GM21390 (cell line): ENCODE data around the gene PDZRN4.
"Not testable (repeated sequence)": the region's sequence is repeated elsewhere in the genome, so short reads cannot be mapped to it uniquely, and the experiment has no call there.

ENCODE experiments used
- ATAC-seq: cut with Tn5 transposase; IDR thresholded peaks from one replicate; pipeline ENCODE4 v1.9.1; 2021; ENCODE audit not compliant: unreplicated experiment

Gene PDZRN4

DNA sequence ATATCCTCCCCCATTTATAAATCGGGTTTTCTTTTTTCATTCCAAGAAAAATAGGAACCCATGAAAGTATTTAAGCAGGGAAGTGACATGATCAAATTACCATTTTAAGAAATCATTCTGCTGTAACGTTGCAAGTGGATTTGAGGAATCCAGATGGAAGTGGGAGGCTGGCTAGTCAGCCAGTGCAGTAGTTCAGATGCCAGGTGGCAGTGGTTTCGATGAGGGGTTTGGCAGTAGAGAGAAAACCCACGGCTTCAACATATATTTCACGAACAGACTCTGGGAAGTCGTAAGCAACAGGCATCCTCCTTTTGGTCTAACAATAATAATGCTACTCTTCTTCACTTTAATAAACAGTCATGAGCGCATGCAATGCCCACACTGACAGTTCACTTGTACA, 25.0 kb downstream of the PDZRN4 start:
- ATAC-seq = no peak

GRCh38 chr12:41213648-41214047, 25.5 kb downstream of the PDZRN4 start:
- no peak for ATAC-seq

- ATAC-seq = no peak
Measured at GRCh38 chr12:41217727-41218126, 29.6 kb downstream of the PDZRN4 start.

- ATAC-seq = no peak
Measured at GRCh38 chr12:41220931-41221330, 32.8 kb downstream of the PDZRN4 start.

DNA sequence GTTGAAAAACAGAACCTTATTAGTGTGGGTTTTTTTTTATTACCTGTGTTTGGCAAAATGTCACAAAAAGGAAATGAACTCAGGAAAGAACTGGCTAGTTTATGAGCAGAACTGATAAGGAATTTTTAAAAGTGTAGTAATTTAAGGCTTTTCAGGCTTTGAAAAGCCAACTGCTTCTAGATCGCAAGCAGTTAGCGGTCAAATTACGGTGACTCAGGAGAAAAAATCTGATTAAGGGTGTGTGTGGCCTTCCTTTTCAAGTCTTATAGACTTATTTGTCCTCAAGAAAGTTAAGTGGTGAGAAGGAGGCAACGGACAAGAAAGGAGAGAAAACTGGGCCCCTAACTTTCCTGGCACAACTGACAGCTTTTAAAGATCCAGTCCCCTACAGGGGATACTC, 33.4 kb downstream of the PDZRN4 start:
- no peak for ATAC-seq

DNA sequence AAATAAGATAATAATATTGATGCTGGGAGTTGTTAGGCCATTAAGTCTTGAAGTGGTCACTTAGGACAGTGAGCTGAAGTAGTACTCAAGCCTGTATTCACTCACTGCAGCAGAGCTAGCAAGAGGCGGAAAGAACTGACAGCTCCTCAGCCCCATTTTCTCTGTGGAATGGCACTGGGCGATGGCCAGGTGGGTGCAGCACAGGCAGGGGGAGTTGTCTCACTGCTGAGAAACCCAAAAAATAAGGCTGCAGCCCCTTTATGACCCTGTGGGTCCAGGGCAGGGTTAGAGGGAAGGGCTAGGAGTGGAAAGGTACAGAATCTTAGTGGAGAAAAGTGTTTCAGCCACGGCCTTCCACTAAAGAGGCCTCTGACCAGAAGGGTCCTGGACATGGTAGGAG, 35.5 kb downstream of the PDZRN4 start:
- ATAC-seq = no peak

GRCh38 chr12:41224066-41224465, 35.9 kb downstream of the PDZRN4 start:
- ATAC-seq = no peak

GRCh38 chr12:41225179-41225578, 37.1 kb downstream of the PDZRN4 start:
- ATAC-seq = no peak

GRCh38 chr12:41228066-41228820, 40.1 kb downstream of the PDZRN4 start:
- no peak for ATAC-seq

- no peak for ATAC-seq
Measured at GRCh38 chr12:41230756-41231155, 42.6 kb downstream of the PDZRN4 start.

- no peak for ATAC-seq
Measured at GRCh38 chr12:41234692-41235091, 46.6 kb downstream of the PDZRN4 start.

DNA sequence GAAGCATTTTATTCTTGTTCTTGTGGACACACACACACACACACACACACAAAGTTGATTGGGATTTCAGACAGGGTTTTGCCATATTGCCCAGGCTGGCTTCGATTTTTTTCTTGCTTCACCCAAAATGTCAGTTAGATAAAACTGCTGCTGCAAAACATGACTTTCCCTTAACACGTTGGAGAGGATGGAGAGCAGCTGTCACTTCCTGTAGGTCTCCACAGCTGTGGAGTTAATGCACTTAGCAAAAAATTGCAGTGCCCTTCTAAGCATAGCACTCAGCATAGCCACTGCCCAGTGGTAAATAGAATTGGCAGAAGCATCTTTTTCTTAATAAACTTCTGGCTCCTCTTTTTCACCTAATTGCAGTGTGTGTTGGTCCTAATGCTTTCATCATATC, 54.5 kb downstream of the PDZRN4 start:
- no peak for ATAC-seq

GRCh38 chr12:41248391-41248790, 60.3 kb downstream of the PDZRN4 start:
- no peak for ATAC-seq

DNA sequence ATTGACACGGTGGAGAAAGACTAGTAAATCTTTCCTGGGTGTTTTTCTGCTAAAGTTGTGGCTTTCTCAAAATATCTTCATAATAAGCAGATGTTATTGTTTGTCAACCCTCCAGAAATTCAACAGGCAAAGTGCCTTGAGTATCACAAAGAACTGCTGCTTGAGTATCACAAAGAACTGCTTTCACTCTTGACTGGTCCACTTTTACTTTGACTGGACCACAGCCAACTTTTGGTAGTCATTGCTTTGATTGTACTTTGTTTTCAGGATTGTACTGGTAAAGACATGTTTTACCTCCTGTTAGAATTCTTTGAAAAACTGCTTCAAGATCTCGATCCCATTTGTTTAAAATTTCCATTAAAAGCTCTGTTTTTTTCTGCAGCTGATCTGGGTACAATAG, 62.6 kb downstream of the PDZRN4 start:
- ATAC-seq = no peak

DNA sequence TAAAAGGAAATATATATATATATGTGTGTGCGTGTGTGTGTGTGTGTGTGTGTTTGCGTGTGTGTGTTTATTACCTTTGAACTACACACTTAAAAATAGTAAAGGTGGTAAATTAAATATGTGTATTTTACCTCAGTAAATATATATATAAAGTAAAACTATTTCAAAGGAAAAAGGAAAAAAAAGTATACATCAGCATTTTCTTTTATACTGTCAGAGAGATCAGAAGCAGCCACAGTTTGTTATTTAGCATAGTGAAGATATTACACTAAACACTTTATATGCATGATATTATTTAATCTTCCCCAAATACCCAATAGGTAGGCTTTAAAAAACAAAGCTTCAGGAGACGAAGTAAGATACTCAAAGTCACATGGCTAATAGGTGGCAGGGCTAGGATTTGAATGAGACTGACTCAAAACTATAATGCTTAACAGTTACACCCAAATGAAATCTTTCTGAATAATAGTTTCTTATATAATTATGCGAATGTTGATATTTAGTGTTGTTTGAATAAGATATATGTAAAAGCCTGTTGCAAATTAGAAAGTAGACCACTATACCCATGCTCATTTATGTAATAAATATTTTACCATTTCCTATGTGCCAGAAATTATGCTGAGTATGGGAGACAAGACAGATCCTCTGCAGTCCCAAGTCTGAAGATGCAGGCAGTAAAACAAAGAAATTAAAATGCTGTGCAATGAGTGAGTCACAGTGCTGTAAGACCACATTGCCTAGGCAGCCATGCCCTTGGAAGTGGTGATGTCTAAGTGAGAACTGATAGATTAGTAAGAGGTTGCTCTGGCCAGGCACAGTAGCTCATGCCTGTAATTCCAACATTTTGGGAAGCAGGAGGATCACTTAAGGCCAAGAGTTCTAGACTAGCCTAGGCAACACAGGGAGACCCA, 66.1 kb downstream of the PDZRN4 start:
- no peak for ATAC-seq

DNA sequence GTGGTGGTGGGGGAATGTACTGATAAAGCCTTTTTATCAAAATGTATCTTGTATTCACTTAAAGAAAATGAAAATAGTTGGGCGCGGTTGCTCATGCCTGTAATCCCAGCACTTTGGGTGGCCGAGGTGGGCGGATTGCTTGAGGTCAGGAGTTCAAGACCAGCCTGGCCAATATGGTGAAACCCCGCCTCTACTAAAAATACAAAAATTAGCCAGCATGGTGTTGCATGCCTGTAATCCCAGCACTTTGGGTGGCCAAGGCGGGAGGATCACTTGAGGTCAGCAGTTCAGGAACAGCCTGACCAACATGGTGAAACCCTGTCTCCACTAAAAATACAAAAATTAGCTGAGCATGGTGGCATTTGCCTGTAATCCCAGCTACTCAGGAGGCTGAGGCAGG, 75.1 kb downstream of the PDZRN4 start:
- ATAC-seq = not testable (repeated sequence)

GRCh38 chr12:41264281-41264680, 76.2 kb downstream of the PDZRN4 start:
- no peak for ATAC-seq

GRCh38 chr12:41269056-41269455, 80.9 kb downstream of the PDZRN4 start:
- no peak for ATAC-seq

DNA sequence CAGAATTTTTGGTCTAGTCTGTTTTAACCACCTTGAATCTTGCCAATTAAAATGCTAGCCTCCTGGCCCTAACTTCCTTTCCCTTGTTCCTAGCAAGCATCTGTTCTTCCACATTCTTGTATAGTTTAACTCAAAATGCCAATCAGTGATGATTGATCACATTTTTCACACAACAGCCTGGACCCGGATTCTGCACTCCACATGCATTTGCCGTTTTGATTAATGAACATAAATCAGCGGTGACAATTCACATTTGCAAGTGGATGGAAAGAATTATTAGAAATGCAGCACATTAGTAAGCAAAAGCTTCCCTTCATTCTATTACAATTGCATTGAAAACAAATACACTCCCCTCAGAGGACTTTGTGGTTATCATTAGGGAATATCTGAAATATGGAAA, 83.4 kb downstream of the PDZRN4 start:
- no peak for ATAC-seq

DNA sequence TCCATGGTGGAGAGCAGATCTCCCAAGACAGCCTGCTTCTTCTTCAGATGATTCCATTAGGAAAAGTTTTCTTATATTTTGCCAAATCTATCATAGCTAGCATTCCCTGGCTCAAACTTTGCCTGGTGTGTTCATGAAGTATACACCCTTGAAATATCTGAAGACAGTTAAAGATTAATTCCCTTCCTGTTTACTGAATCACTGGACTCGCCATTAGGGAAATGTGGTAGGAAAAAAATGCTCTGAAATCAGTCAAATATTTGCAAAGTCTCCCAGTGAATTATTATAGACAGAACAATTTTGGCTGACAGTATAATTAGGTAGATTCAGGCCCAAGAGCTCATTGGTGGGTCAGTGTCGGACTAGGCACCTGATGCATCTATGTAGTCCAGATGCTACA, 86.5 kb downstream of the PDZRN4 start:
- no peak for ATAC-seq

- peak; percentile 72 for ATAC-seq
Measured at GRCh38 chr12:41277100-41277945, 89.2 kb downstream of the PDZRN4 start.
